GM12878 (cell line): ENCODE results near the gene VPS16. TPM values are rescaled to one million over a fixed set of nuclear protein-coding genes. Genes with fewer than 3 reads are reported as not detected.

Experiments used
- ATAC-seq: fragments of 200-7000 bp; cut with Tn5 transposase; 3 replicates; pipeline ENCODE4 v1.9.1; 2020; ENCODE audit warnings: mild to moderate bottlenecking, moderate library complexity
- BruUV-seq: library from RNA; stranded (reverse); fragments of 400-500 nt; replicated peaks from 2 replicates; lab custom pipeline; 2021; lab: Mats Ljungman, UMichigan
- CTCF ChIA-PET: fragments of 300-600 bp; sonication (Branson Sonifier 250); formaldehyde crosslinking; extraction: SDS; loops from one replicate; lab custom pipeline; 2021; ENCODE audit warnings: inconsistent platforms; lab: Yijun Ruan, JAX
- POLR2A ChIA-PET: fragments of 350-600 bp; formaldehyde crosslinking; extraction: SDS; loops from one replicate; lab custom pipeline; 2021; ENCODE audit warnings: inconsistent platforms; lab: Charles Lee
- RAD21 ChIA-PET: fragments of 300-600 bp; sonication (Branson Sonifier 250); formaldehyde crosslinking; loops from one replicate; lab custom pipeline; 2023; ENCODE audit warnings: antibody characterized with exemption; ENCODE audit not compliant: unreplicated experiment; lab: Charles Lee
- SMC1A ChIA-PET: fragments of 300-600 bp; sonication (Branson Sonifier 250); formaldehyde crosslinking; loops from one replicate; lab custom pipeline; 2023; ENCODE audit not compliant: unreplicated experiment, uncharacterized antibody; lab: Charles Lee
- DNase-seq: peaks from one replicate; pipeline ENCODE4 v3.0.0-alpha.2; 2011; ENCODE audit warnings: low read depth, low spot score
- FAIRE-seq: peaks from 3 replicates; lab custom pipeline; 2011; peaks lifted over from hg19 to GRCh38; lab: Jason Lieb, UNC
- H2AFZ ChIP-seq: 2 replicates; pipeline ENCODE4 v1.6.0; 2011; ENCODE audit warnings: low read depth, low read length, control low read depth; ENCODE audit not compliant: control insufficient read depth
- H3K27ac ChIP-seq: 2 replicates; pipeline ENCODE4 v1.5.1; 2011; ENCODE audit warnings: control low read depth; ENCODE audit not compliant: control insufficient read depth, insufficient read depth
- H3K27me3 ChIP-seq, 2 experiments: replicated peaks in 1 of 2; 2 replicates each; pipeline versions ENCODE4 v1.6.0 to v1.6.1; 2011; ENCODE audit warnings: low read length in 1 of 2; ENCODE audit not compliant: control insufficient read depth in 2 of 2, insufficient read depth in 2 of 2
- H3K36me3 ChIP-seq, 2 experiments: 2 replicates each; pipeline ENCODE4 v1.5.1; 2011; ENCODE audit warnings: low read length in 1 of 2; ENCODE audit not compliant: control insufficient read depth in 2 of 2, insufficient read depth in 2 of 2
- H3K4me1 ChIP-seq: 2 replicates; pipeline ENCODE4 v1.6.1; 2011; ENCODE audit warnings: mild to moderate bottlenecking, low read length, moderate library complexity, mixed read lengths; ENCODE audit not compliant: control insufficient read depth, insufficient read depth
- H3K4me2 ChIP-seq: 2 replicates; pipeline ENCODE4 v1.6.0; 2011; ENCODE audit warnings: control low read depth; ENCODE audit not compliant: control insufficient read depth, insufficient read depth
- H3K4me3 ChIP-seq: fragments of 200-600 bp; sonication (generic); 2 replicates; pipeline ENCODE4 v1.5.1; 2016
- H3K79me2 ChIP-seq: 2 replicates; pipeline ENCODE4 v1.6.0; 2011; ENCODE audit warnings: low read length; ENCODE audit not compliant: control insufficient read depth, insufficient read depth
- H3K9ac ChIP-seq: 2 replicates; pipeline ENCODE4 v1.8.0; 2011; ENCODE audit warnings: low read length, control low read depth, mixed read lengths; ENCODE audit not compliant: control insufficient read depth, insufficient read depth
- H3K9me3 ChIP-seq: replicated peaks from 3 replicates; pipeline ENCODE4 v1.5.1; 2011; ENCODE audit warnings: mild to moderate bottlenecking, low read length; ENCODE audit not compliant: control insufficient read depth, insufficient read depth
- H4K20me1 ChIP-seq: 2 replicates; pipeline ENCODE4 v1.6.0; 2011; ENCODE audit not compliant: control insufficient read depth, insufficient read depth
- ASH2L ChIP-seq: fragments of 300-600, 200-600 bp; sonication (generic); IDR thresholded peaks from 2 replicates; pipeline ENCODE4 v1.6.1; 2017; ENCODE audit warnings: low read depth, mild to moderate bottlenecking, borderline replicate concordance
- BACH1 ChIP-seq: fragments of 450-650 bp; IDR thresholded peaks from 2 replicates; pipeline ENCODE4 v1.6.1; 2017; ENCODE audit warnings: mild to moderate bottlenecking, borderline replicate concordance
- BRCA1 ChIP-seq: IDR thresholded peaks from 2 replicates; pipeline ENCODE4 v1.6.1; 2011; ENCODE audit warnings: low read depth, low read length, improper control_type of control experiment
- CREM ChIP-seq: IDR thresholded peaks from 2 replicates; pipeline ENCODE4 v1.6.1; 2014; ENCODE audit warnings: antibody characterized with exemption, low read depth
- FOXM1 ChIP-seq: IDR thresholded peaks from 2 replicates; pipeline ENCODE4 v1.6.1; 2012; ENCODE audit warnings: low read depth, mild to moderate bottlenecking, inconsistent platforms, low read length, moderate library complexity
- GATAD2B ChIP-seq: fragments of 450-650 bp; conservative IDR thresholded peaks from 2 replicates; pipeline ENCODE4 v1.6.1; 2017; ENCODE audit warnings: low read depth, mild to moderate bottlenecking, moderate library complexity
- IKZF1 ChIP-seq: fragments of 450-650 bp; conservative IDR thresholded peaks from 2 replicates; pipeline ENCODE4 v1.6.1; 2017; ENCODE audit warnings: antibody characterized with exemption, mild to moderate bottlenecking
- LARP7 ChIP-seq: fragments of 450-650 bp; IDR thresholded peaks from 2 replicates; pipeline ENCODE4 v1.6.1; 2017; ENCODE audit warnings: mild to moderate bottlenecking
- PAX5 ChIP-seq: IDR thresholded peaks from 2 replicates; pipeline ENCODE4 v1.6.1; 2011; ENCODE audit warnings: low read depth, low read length, borderline replicate concordance
- POLR2A ChIP-seq: IDR thresholded peaks from 2 replicates; pipeline ENCODE4 v1.6.1; 2011; ENCODE audit warnings: low read depth, mild to moderate bottlenecking, low read length
- POLR2AphosphoS5 ChIP-seq: IDR thresholded peaks from 2 replicates; pipeline ENCODE4 v1.6.1; 2011; ENCODE audit warnings: mild to moderate bottlenecking, low read length, inconsistent platforms
- RB1 ChIP-seq: fragments of 450-650 bp; formaldehyde crosslinking; IDR thresholded peaks from 2 replicates; pipeline ENCODE4 v1.6.1; 2017; ENCODE audit warnings: mild to moderate bottlenecking, borderline replicate concordance
- RCOR1 ChIP-seq: conservative IDR thresholded peaks from 2 replicates; pipeline ENCODE4 v1.6.1; 2012; ENCODE audit warnings: low read depth, low read length, improper control_type of control experiment
- RFX5 ChIP-seq: IDR thresholded peaks from 2 replicates; pipeline ENCODE4 v1.6.1; 2011; ENCODE audit warnings: low read depth, low read length, improper control_type of control experiment
- RUNX3 ChIP-seq: IDR thresholded peaks from 2 replicates; pipeline ENCODE4 v1.6.1; 2012; ENCODE audit warnings: low read length, inconsistent platforms
- SIX5 ChIP-seq: IDR thresholded peaks from 2 replicates; pipeline ENCODE4 v1.6.1; 2011; ENCODE audit warnings: mild to moderate bottlenecking, low read depth, low read length, moderate library complexity; ENCODE audit not compliant: severe bottlenecking
- SMARCA5 ChIP-seq: fragments of 450-650 bp; IDR thresholded peaks from 2 replicates; pipeline ENCODE4 v1.6.1; 2017; ENCODE audit warnings: mild to moderate bottlenecking
- TBL1XR1 ChIP-seq: IDR thresholded peaks from 2 replicates; pipeline ENCODE4 v1.6.1; 2012; ENCODE audit warnings: low read depth, low read length, improper control_type of control experiment
- YY1 ChIP-seq: IDR thresholded peaks from 2 replicates; pipeline ENCODE4 v1.6.1; 2011; ENCODE audit warnings: low read depth, mild to moderate bottlenecking, low read length
- ZNF384 ChIP-seq: IDR thresholded peaks from 2 replicates; pipeline ENCODE4 v1.6.1; 2012; ENCODE audit warnings: low read depth, mild to moderate bottlenecking, low read length, improper control_type of control experiment, borderline replicate concordance
- ZZZ3 ChIP-seq: IDR thresholded peaks from 2 replicates; pipeline ENCODE4 v1.6.1; 2011; ENCODE audit warnings: low read depth; ENCODE audit not compliant: control insufficient read depth, insufficient read length
- WGBS: methylation state at CpG from one replicate; pipeline ENCODE4 v1.1.6; 2016; ENCODE audit warnings: low lambda C conversion rate; ENCODE audit not compliant: insufficient replicate concordance, insufficient coverage; ENCODE audit errors: missing lambda C conversion rate; 5-methylcytosine and 5-hydroxymethylcytosine counted together
- in situ Hi-C: fragments of 300-500 bp; cut with MboI; formaldehyde crosslinking; loops from 9 replicates; pipeline ENCODE4 v1.14.3; 2018; ENCODE audit warnings: mixed read lengths
- intact Hi-C: fragments of 100-400 bp; cut with micrococcal nuclease; formaldehyde crosslinking; loops from one replicate; pipeline ENCODE4 v1.14.2; 2022; ENCODE audit not compliant: unreplicated experiment
- polyA plus RNA-seq, 11 experiments: library from polyadenylated mRNA; depleted of rRNA in 4 of 11; unstranded in 6 of 11; stranded (reverse) in 5 of 11; fragments of >200 nt; fragmentation: Nextera tagmentation in 4 of 11; fragmentation: Illumina TruSeq in 1 of 11; extraction: Ambion mirVana in 4 of 11; extraction: Trizol in 1 of 11; gene quantifications; 1 replicate in 1 of 11; 2 replicates in 10 of 11; pipeline versions ENCODE4 v1.2.1 to v1.2.3, GENCODE V29; 2011 to 2016; ENCODE audit warnings: inconsistent platforms in 2 of 11, missing spikeins in 2 of 11, low read depth in 1 of 11
- total RNA-seq, 4 experiments: library from RNA; depleted of rRNA in 3 of 4; stranded (reverse); fragments of >200 nt in 3 of 4; fragmentation: Illumina TruSeq in 1 of 4; extraction: Trizol in 1 of 4; gene quantifications; 2 replicates each; pipeline versions ENCODE4 v1.2.1 to v1.2.3, GENCODE V29; 2013 to 2021
- TF ChIP-seq, protein P1 (sequence below): fragments of 450-650 bp; IDR thresholded peaks from 2 replicates; pipeline ENCODE4 v1.6.1; 2017; ENCODE audit warnings: low read depth, mild to moderate bottlenecking, moderate library complexity

Gene VPS16
- total and polyA plus RNA-seq, 10 of the 15 experiments (the other 5 are each of a cell fraction or from before 2014, with no cell fraction given), result 8.4 to 37.5 (median 26.4) TPM

DNA sequence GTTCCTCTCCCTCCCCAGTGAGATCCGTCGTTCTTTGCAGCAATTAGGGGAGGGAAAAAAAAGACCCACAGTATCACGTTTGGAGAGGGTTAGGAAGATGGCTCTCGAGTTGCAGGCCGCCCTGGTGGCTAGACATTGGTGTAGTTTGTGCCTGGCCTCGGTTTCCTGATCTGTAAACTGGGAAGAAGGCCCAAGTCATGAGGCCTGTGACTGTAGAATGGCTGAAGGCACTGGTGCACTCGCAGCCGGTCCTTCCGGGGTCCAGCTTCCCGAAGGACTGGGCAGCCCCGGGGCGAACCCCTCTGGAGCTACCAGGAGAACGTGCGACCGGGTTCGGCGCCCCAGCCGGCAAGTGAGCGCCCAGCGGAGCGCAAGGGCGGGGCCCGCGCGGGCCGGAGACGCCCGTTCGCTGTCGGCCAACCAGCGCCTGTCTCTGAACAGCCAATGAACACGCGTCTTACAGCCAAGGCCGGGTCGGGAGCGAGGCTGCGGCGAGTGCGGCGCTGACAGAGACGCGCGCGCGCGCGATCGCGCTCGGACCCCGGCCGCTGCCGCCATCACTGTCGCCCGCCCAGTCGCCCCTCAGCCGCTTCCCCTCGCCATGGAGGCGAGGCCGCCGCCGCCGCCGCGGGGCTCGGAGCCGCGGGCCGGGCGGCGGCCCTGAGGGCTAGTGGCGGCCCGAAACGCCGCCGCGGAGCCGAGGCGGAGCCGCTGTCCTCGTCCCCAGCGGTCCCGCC, 32.6 kb downstream of the VPS16 start, which contains the start of gene PTPRA:
Gene PTPRA (plus strand): TSS at position 472 of the 737 bp plus-strand sequence. CDS start 90,797 bp downstream, outside the sequence.
- Histone ChIP-seq H3K4me2 (peak within 1 kb of the TSS; percentile 100), H4K20me1 (no peaks in the 10 kb centered on the region), H3K9me3 (no peaks in the 10 kb centered on the region), H3K9ac (peak within 1 kb of the TSS; percentile 85), H3K79me2 (peaks cover 42% of the 10 kb centered on the region), H3K4me3 (peak within 1 kb of the TSS; percentile 99), H3K36me3 (no peaks in the 10 kb centered on the region), H3K27ac (peak within 1 kb of the TSS; percentile 76), H3K27me3 (no peaks in the 10 kb centered on the region), H3K4me1 (peaks cover 13% of the 10 kb centered on the region), H2AFZ (peak within 1 kb of the TSS; percentile 52)
- ChIA-PET POLR2A (interaction anchor here (0.5 to 1.4 kb wide), 8 partner anchors 11 to 1249 kb away, joined by 3 to 8 read pairs (median 4); partner anchors contain the start of gene IDH3B), CTCF (interaction anchor here (1.1 to 1.7 kb wide), 2 partner anchors 69 to 128 kb away, joined by 3 to 8 read pairs; no protein-coding TSS in a partner anchor), SMC1A (interaction anchor here (1.4 kb wide), 1 partner anchor 51 kb away, joined by 3 read pairs; no protein-coding TSS in a partner anchor), RAD21 (interaction anchor here (0.6 to 1.4 kb wide), 4 partner anchors 28 to 402 kb away, joined by 3 to 8 read pairs (median 3); no protein-coding TSS in a partner anchor)
- ATAC-seq (peak; percentile 94), FAIRE-seq (peak; percentile 84), DNase-seq (peak; percentile 59)
- WGBS, result under 1% methylated on average over 63 of the region's 83 CpGs
- in situ Hi-C loops (no loop called here), intact Hi-C loops (loop anchor here (5.0 kb wide), 2 partner anchors 109 to 129 kb away; no protein-coding TSS in a partner anchor)
- no TSS peak for BruUV-seq
- TF ChIP-seq ZZZ3 (no peak), PAX5 (0 out of 2 replicates have a peak, but pooled peaks have one; percentile 26), RCOR1 (peak; percentile 7; the same call in 1 of the 2 replicates), TBL1XR1 (peak; percentile 58; the same call in 1 of the 2 replicates), BRCA1 (no peak; the same call in 1 of the 2 replicates), RB1 (peak; percentile 92; the same call in 1 of the 2 replicates), ASH2L (peak; percentile 95; the same call in 1 of the 2 replicates), GATAD2B (peak; percentile 90), BACH1 (peak; percentile 89), POLR2AphosphoS5 (peak; percentile 85; the same call in 1 of the 2 replicates), FOXM1 (no peak; the same call in 1 of the 2 replicates), SMARCA5 (0 out of 2 replicates have a peak, but pooled peaks have one; percentile 49), LARP7 (peak; percentile 91), IKZF1 (peak; percentile 78), POLR2A (peak; percentile 92), SIX5 (no peak), YY1 (peak; percentile 85), CREM (0 out of 2 replicates have a peak, but pooled peaks have one; percentile 13), RFX5 (0 out of 2 replicates have a peak, but pooled peaks have one; percentile 26), RUNX3 (peak; percentile 64), ZNF384 (no peak)
- TF ChIP-seq, protein P1, sequence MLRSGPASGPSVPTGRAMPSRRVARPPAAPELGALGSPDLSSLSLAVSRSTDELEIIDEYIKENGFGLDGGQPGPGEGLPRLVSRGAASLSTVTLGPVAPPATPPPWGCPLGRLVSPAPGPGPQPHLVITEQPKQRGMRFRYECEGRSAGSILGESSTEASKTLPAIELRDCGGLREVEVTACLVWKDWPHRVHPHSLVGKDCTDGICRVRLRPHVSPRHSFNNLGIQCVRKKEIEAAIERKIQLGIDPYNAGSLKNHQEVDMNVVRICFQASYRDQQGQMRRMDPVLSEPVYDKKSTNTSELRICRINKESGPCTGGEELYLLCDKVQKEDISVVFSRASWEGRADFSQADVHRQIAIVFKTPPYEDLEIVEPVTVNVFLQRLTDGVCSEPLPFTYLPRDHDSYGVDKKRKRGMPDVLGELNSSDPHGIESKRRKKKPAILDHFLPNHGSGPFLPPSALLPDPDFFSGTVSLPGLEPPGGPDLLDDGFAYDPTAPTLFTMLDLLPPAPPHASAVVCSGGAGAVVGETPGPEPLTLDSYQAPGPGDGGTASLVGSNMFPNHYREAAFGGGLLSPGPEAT, result peak; percentile 54; the same call in 1 of the 2 replicates
